ENCODE measurements around the gene C19orf38.

DNA sequence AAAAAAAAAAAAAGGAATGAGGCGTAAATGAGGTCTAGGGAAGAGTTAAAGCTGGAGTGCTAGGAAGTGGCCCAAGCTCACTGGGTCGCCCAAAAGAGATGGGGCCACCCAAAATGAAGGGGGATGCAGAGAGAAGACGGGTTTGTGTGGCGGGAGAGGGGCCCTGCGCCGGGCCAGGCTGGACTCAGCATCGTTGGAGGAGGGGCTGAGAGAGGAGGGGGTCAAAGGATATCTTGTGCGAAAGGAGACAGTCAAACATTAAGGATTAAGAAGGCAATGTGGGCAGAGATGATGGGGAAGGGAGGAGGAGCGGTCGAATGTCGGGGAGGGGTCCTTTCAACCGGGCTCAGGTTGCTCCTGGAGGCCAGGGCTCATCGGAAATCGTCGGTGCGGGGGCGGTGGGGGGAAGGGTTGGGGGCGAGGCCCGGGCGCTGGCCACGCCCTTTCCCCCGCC is 22.3 kb downstream of the C19orf38 start:
- no peak for TF ChIP-seq YY1 (IDR thresholded peaks at IDR 0.05; ENCODE audit: borderline replicate concordance in 1 of 3, control insufficient read depth in 1 of 3, extremely low read depth in 1 of 3, insufficient read depth in 3 of 3, insufficient read length in 1 of 3, insufficient replicate concordance in 2 of 3, low read depth in 1 of 3, low read length in 2 of 3)
- TF ChIP-seq, protein P1, sequence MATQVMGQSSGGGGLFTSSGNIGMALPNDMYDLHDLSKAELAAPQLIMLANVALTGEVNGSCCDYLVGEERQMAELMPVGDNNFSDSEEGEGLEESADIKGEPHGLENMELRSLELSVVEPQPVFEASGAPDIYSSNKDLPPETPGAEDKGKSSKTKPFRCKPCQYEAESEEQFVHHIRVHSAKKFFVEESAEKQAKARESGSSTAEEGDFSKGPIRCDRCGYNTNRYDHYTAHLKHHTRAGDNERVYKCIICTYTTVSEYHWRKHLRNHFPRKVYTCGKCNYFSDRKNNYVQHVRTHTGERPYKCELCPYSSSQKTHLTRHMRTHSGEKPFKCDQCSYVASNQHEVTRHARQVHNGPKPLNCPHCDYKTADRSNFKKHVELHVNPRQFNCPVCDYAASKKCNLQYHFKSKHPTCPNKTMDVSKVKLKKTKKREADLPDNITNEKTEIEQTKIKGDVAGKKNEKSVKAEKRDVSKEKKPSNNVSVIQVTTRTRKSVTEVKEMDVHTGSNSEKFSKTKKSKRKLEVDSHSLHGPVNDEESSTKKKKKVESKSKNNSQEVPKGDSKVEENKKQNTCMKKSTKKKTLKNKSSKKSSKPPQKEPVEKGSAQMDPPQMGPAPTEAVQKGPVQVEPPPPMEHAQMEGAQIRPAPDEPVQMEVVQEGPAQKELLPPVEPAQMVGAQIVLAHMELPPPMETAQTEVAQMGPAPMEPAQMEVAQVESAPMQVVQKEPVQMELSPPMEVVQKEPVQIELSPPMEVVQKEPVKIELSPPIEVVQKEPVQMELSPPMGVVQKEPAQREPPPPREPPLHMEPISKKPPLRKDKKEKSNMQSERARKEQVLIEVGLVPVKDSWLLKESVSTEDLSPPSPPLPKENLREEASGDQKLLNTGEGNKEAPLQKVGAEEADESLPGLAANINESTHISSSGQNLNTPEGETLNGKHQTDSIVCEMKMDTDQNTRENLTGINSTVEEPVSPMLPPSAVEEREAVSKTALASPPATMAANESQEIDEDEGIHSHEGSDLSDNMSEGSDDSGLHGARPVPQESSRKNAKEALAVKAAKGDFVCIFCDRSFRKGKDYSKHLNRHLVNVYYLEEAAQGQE (IDR thresholded peaks at IDR 0.05; ENCODE audit: borderline replicate concordance), result no peak
- TF ChIP-seq, protein P1 (CRISPR knock-in tag; IDR thresholded peaks at IDR 0.05; ENCODE audit: low read depth), result no peak
- TF ChIP-seq, protein P2, sequence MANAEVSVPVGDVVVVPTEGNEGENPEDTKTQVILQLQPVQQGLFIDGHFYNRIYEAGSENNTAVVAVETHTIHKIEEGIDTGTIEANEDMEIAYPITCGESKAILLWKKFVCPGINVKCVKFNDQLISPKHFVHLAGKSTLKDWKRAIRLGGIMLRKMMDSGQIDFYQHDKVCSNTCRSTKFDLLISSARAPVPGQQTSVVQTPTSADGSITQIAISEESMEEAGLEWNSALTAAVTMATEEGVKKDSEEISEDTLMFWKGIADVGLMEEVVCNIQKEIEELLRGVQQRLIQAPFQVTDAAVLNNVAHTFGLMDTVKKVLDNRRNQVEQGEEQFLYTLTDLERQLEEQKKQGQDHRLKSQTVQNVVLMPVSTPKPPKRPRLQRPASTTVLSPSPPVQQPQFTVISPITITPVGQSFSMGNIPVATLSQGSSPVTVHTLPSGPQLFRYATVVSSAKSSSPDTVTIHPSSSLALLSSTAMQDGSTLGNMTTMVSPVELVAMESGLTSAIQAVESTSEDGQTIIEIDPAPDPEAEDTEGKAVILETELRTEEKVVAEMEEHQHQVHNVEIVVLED (CRISPR knock-in tag; IDR thresholded peaks at IDR 0.05), result no peak
- no peak for TF ChIP-seq EZH2 (IDR thresholded peaks at IDR 0.05; ENCODE audit: borderline replicate concordance, low read depth, low read length)
- no peak for TF ChIP-seq POLR3A (IDR thresholded peaks at IDR 0.05; ENCODE audit: borderline replicate concordance, extremely low read depth, insufficient read depth, insufficient read length)
- TF ChIP-seq ZNF707 (CRISPR knock-in tag; conservative IDR thresholded peaks at IDR 0.05), result no peak
- TF ChIP-seq ZNF121 (CRISPR knock-in tag; conservative IDR thresholded peaks at IDR 0.05), result no peak
- no peak for TF ChIP-seq XRCC5 (IDR thresholded peaks at IDR 0.05; ENCODE audit: low read depth, low read length)
- TF ChIP-seq NFYB (IDR thresholded peaks at IDR 0.05; ENCODE audit: extremely low read depth, insufficient read length), result no peak
- no peak for TF ChIP-seq RFX5 (IDR thresholded peaks at IDR 0.05; ENCODE audit: low read depth, low read length)
- TF ChIP-seq ZNF384 (IDR thresholded peaks at IDR 0.05; ENCODE audit: low read depth, low read length), result peak; percentile 42; the same call in 1 of the 2 replicates

Measured in K562 (cell line).